Cardiac fibroblast (primary cell): ENCODE measurements around the gene ERC2.

Source experiments
- DNase-seq, 2 donors: peaks; one replicate each; pipeline versions ENCODE4 v3.0.0 to v3.0.0-alpha.2; 2010; ENCODE audit warnings: low read depth in 2 of 2
- H3K4me3 ChIP-seq, 2 donors: replicated peaks in 1 of 2; 1 replicate in 1 of 2; 2 replicates in 1 of 2; pipeline ENCODE4 v1.5.1; 2011; ENCODE audit warnings: low read depth in 2 of 2, low read length in 2 of 2, mild to moderate bottlenecking in 2 of 2, moderate library complexity in 1 of 2
- CTCF ChIP-seq: IDR thresholded peaks from one replicate; pipeline ENCODE4 v1.5.1; 2011; ENCODE audit warnings: low read depth, mild to moderate bottlenecking, low read length, inconsistent platforms

Gene ERC2

DNA sequence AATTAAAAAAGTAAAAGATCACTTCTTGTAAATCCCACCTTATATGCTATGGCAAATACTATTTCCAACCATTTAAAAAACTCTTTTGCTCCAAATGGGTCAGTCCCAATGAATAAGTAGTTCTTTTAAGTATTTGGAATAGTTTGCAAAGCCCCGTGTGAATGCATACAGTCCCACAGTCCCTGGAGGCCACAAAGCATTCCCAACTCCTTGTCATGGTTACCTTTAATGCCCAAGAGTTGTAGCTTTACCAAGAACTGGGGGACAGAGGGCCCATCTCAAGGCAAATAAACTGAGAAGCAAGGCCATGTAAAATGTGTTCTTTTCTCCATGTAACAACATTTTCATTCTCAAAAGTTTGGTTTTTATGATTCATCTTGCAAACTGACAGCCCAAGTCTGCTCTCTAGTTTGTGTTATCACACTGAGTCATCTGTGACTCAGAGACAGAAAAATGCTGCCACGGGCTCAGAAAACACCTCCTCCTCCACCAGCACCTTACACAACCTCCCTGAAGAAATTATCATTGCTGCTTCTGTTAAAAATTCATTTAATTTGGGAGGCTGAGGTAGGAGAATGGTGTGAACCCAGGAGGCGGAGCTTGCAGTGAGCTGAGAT lies 336.2 kb downstream of the ERC2 start:
- no peak for TF ChIP-seq CTCF
- DNase-seq, result peak; percentile 82 to 96
- H3K4me3 ChIP-seq, result no peak overlapping the region

DNA sequence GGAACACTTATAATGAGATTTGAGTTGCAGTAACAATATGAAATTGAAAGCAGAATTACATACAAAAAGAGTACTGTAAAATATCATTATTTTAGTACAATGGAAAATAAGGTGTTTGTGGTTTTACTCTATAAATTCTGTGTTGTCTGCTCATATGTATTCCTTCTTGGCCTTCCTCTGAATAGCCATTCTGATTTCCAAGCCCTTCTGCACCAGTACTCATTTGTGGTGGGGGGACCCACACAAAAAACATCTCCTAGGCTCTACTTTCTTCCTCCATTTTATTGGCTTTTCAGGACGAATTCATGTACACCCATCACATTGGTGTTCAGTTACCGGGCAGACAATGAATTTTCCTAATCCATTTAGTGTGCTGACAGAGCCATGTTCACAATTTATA lies 338.2 kb downstream of the ERC2 start:
- H3K4me3 ChIP-seq, result no peak overlapping the region
- DNase-seq, result no peak
- TF ChIP-seq CTCF, result no peak

DNA sequence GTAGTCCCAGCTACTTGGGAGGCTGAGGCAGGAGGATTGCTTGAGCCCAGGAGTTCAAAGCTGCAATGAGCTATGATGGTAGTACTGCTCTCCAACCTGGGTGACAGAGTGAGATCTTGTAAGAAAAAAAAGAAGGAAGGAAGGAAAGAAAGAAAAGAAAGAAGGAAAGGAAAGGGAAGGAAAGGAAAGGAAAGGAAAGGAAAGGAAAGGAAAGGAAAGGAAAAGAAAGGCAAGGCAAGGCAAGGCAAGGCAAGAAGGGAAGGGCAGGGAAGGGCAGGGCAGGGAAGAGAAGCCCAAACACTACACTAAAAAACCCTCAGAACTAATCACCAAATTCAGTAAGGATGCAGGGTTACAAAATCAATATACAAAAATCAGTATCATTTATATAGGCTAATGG lies 341.6 kb downstream of the ERC2 start:
- no peak for DNase-seq
- no peak for TF ChIP-seq CTCF
- H3K4me3 ChIP-seq, result no peak overlapping the region

DNA sequence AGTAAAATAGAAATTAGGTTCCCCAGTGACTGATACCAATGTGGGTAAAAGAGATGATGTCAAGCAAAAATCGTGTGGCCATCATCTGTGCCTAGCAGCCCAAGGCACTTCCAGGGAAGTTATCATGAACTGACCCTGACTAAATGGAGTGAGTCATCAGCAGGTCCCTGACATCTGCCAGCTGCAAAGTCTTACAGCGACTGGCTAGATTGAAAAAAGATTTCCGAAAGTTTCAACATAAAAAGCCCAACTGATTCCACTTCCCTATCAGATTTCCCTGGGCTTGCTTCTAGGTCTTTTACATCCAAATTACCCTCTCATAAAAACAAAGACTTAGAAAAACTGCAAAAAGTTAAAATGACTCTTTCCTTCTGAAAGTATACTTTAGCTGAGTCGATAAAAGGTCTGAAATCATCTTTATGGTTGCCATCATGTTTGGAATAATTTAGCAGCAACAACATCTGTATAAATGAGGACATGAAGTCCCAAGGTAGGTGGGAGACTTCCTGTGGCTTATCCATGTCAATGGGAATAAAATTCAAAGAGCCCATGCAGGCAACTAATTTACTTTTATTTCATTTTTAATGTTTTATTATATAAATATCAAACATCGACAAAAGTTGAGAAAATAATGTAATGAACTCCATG lies 342.8 kb downstream of the ERC2 start:
- H3K4me3 ChIP-seq, result no peak overlapping the region
- TF ChIP-seq CTCF, result no peak
- DNase-seq, result peak; percentile 44 to 71

GRCh38 chr3:56124546-56124945 lies 343.7 kb downstream of the ERC2 start:
- no peak for TF ChIP-seq CTCF
- no peak overlapping the region for H3K4me3 ChIP-seq
- DNase-seq, result no peak

DNA sequence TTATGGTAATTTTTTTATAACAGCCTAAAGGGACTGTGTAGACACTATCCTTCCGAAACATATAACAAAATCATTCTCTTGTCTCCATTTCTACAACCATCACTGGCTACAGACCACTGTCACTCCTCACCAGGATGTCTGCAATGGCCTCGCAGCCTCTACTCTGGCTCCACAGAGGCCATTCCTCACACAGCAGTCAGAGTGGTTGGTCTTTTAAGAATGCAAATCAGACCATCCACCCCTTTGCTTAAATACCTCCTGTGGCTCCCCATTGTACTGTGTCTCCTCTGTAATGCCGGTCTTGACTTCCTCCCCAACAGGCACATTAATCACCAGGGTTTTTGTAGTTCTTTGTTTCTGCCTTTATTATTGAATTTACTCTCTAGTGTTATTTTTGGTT lies 344.8 kb downstream of the ERC2 start:
- TF ChIP-seq CTCF, result no peak
- DNase-seq, result no peak

GRCh38 chr3:56122911-56123310 lies 345.4 kb downstream of the ERC2 start:
- TF ChIP-seq CTCF, result no peak
- no peak for DNase-seq
- no peak overlapping the region for H3K4me3 ChIP-seq

More for the DNA sequence above, 344.8 kb downstream of the ERC2 start:
- no peak overlapping the region for H3K4me3 ChIP-seq
